Measurements from ENCODE around the gene ADAM12.
"Not testable (repeated sequence)": the region's sequence is repeated elsewhere in the genome, so short reads cannot be mapped to it uniquely, and the experiment has no call there.

ADAM12 gene

GRCh38 chr10:126205486-126206205 lies 182.6 kb downstream of the ADAM12 start:
- no peak for DNase-seq

DNA sequence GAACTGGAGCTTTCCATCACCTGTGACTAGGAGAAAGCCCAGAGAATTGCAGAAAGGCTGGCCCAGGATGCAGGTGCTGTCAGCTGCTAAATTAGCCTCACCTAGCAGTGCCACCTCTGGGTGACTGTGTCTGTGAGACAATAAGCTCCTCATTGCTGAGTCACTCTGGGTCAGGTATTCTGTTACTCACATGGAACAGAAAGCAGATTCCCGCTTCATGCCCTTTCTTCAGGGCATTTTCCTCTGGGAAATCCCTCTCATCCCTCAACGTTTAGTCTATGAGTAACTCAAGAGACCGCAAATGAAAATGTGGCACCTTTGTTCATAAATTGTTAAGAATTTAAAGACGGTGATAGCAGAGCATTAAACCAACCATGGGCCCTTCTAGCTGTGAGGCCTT lies 184.0 kb downstream of the ADAM12 start:
- DNase-seq, result no peak

GRCh38 chr10:126203746-126204145 lies 184.5 kb downstream of the ADAM12 start:
- no peak for DNase-seq

DNA sequence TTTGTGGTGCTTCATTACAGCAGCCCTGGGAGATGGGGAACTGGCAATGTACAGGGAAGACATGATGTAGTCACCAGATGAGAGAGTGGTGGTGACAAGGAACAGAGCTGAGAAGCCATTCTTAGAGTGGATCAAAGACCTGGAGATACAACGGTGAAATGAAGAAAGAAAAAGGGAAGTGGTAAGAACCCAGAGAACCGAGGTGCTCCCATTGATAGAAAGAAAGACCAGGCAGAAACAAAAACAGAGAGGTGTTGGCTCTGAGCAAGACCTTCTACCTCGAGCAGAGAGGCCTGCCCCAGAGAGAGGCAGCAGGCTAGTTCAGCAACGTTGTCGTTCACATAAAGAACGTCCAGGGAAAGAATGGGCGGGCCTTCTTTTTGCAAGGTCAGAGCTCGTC lies 186.7 kb downstream of the ADAM12 start:
- no peak for DNase-seq

DNA sequence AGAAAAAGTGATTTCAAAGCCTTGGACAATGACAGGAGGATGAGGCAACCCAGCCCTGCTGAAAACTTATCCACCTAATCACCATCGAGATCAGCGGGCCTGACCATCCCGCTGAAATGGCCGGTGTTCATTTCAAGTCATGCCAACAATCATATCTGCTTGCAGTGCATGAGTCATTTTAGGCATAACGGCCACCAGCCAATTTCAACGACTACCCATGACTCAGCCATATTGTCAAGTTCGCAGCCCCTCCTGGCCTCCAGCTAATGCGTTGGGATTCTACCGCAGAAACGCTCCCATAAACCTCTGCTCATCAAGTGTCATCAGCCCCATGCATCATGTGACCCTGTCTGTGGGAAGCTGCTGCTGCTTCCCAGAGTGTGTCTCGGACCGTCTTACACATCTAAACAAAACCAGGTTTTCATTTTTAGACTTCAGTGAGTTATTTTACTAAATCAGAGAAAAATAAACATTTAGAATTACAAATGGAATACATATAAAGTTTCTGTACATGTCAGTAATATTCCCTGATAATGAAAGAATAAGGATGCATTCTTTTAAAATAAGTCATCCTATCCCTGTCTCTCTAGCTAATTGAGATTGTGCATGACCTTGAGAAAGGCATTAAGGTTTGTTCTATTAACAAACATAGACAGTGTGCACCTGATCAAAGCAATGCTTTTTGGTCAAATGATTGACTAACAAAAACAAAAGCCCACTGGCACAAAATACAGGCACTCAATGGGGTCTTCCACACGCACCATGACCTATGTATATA lies 188.9 kb downstream of the ADAM12 start:
- DNase-seq, result no peak

- no peak for DNase-seq
Measured at GRCh38 chr10:126198681-126199080, 189.6 kb downstream of the ADAM12 start.

DNA sequence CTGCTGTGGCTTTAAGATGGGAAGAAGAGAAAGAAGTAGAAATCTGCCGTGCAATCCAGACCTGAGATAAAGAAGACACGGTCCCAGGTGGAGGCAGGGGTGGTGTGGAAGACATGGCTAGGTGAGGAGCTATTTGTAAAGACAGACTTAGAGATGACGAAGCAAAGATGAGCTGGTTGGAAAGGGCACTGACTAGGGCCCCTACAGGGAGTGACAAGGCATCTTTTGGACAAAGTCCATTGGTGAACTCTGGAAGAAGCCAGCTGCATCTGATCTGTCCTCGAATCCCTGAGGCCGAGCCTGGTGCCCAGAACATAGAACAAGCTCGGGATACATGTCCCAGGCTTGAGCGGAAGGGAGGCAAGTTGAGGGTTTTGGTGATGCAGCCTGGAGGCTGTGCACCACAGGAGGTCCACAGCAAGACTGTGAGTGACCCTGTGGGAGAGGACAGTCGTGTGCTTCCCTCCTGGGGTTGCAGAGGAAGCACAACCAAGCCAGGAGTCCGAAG lies 191.2 kb downstream of the ADAM12 start:
- no peak for DNase-seq

GRCh38 chr10:126196281-126196680 lies 192.0 kb downstream of the ADAM12 start:
- no peak for DNase-seq

DNA sequence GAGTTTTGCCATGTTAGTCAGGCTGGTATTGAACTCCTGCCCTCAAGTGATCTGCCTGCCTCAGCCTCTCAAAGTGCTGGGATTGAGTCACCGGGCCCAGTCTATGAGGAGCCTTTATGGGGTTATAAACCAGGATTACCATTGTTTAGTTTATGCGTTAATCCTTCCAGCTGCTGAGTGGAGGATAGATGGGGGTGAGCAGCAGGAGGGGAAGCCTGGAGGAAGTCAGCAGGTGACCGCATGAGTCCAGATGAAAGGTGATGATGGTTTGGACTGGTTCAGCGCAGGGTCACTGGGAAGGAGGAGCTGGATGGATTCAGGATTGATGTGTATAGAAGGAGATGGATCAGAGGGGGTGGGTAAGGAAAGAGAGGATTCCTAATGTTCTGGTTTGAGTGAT lies 197.1 kb downstream of the ADAM12 start:
- no peak for DNase-seq

DNA sequence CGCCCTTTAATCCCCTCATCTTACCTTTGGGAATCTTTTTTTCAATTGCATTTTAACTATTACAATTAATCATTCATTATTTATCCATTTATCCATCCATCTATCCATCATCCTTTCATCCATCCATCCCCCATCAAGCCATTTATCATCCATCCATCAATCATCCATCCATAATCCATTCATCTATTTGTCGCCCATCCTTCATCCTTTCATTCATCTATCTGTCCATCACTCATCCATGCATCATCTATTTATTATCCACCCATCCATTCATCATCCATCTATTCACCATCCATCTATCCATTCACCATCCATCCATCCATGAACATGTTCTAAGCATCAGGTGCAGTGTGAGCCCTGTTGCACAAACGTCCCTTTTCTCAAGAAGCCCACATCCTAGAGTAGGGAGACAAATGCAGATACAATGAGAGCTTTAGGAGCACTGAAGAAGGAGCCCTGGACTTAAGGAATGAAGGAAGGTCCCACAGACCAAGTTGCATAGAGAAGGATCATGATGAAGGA lies 199.5 kb downstream of the ADAM12 start:
- no peak for DNase-seq

- DNase-seq, result no peak
Measured at GRCh38 chr10:126187399-126187798, 200.9 kb downstream of the ADAM12 start.

DNA sequence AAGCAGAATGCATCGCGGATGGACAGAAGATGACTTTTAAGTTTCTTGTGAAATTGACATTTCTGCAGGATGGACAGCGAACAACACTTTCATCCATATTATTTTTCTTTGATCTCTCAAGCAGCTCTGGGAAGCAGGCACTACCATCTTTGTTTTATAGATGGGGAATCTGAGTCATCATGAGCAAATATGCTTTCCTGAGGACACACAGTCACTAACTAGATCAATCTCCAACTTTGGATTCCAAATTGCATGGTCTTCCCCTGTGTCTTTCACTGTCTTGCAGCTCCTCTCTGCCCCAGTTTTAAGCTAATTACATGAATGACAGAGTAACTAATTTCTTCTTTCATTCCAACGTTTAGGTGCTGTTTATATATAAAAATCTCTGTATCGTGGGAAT lies 201.5 kb downstream of the ADAM12 start:
- DNase-seq, result no peak

- DNase-seq, result no peak
Measured at GRCh38 chr10:126185676-126186447, 202.4 kb downstream of the ADAM12 start.

- no peak for DNase-seq
Measured at GRCh38 chr10:126181626-126182025, 206.7 kb downstream of the ADAM12 start.

DNA sequence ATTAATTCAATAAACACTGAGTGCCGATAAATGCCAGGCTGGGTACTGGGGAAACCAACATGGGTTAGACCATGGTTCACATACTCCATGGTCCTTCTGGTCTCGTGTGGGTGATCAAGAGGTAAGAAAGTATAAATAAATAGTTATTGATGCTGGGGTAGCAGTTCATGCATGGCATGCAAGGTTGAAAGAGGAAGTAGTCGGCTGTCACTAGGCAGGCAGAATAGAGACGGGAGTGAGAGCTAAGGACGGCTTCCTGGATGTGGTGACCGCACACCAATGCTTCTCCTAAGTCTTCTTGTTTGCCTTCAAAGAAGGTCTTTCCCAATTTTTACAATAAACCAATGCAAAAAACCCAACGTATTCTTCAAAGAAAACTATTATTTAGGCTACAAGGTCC lies 208.6 kb downstream of the ADAM12 start:
- DNase-seq, result no peak

GRCh38 chr10:126177417-126178030 lies 210.8 kb downstream of the ADAM12 start:
- DNase-seq, result no peak

- no peak for DNase-seq
Measured at GRCh38 chr10:126175641-126176262, 212.5 kb downstream of the ADAM12 start.

DNA sequence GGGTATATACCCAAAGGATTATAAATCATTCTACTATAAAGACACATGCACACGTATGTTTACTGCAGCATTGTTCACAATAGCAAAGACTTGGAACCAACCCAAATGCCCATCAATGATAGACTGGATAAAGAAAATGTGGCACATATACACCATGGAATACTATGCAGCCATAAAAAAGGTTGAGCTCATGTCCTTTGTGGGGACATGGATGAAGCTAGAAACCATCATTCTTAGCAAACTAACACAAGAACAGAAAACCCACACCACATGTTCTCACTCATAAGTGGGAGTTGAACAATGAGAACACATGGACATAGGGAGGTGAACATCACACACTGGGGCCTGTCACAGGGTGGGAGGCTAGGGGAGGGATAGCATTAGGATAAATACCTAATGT lies 215.5 kb downstream of the ADAM12 start:
- not testable (repeated sequence) for DNase-seq

GRCh38 chr10:126171555-126171954 lies 216.7 kb downstream of the ADAM12 start:
- DNase-seq, result no peak

DNA sequence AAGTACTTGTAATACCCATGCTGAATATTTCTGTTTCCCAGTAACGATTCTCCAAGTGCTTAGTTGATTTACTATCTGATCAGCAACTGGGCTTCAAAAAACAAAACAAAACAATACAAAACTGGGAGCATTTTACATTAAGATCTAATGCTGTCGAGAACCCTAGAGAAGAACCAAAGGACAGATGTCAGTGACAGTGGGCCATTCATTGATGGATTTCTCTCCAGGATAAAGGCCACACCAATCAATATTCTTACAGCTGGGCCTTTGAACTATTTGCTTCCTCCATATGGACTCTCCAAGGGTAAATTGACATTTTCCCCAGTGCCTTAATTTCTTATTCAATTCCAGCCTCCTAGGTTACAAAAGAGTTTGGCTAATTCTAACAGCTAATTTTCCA lies 217.5 kb downstream of the ADAM12 start:
- no peak for DNase-seq

DNA sequence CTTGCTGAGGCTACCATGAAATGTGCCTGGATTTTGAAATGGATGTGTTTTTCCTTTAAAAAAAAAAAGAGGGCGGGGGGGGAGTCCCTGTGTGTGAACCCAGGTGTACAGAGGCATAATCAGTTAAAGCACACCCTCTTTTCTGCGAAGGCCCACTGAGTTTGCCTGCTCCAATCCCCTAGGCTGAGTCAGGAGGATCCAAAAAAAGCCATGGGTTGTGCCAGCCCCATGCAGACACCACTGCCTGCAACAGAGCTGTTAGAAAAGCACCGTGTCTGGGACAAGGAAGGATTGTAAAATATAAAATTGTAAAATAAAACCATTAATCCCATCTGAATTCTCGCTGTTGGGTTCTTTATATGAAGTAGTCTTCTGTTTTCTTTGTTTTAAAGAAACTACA lies 217.9 kb downstream of the ADAM12 start:
- DNase-seq, result no peak

- DNase-seq, result no peak
Measured at GRCh38 chr10:126169899-126170298, 218.4 kb downstream of the ADAM12 start.
